AG10803 (cell line): Measurements from ENCODE around the gene ARHGAP44.

Experiments used
- DNase-seq: peaks from one replicate; pipeline ENCODE4 v3.0.0; 2010; ENCODE audit warnings: low read depth
- H3K4me3 ChIP-seq: 2 replicates; pipeline ENCODE4 v1.5.1; 2011; ENCODE audit warnings: mild to moderate bottlenecking, low read length, control low read depth
- TF ChIP-seq, protein P1 (sequence below): conservative IDR thresholded peaks from 2 replicates; pipeline ENCODE4 v1.5.1; 2011; ENCODE audit warnings: mild to moderate bottlenecking, low read length, control low read depth, inconsistent platforms

The ARHGAP44 gene

DNA sequence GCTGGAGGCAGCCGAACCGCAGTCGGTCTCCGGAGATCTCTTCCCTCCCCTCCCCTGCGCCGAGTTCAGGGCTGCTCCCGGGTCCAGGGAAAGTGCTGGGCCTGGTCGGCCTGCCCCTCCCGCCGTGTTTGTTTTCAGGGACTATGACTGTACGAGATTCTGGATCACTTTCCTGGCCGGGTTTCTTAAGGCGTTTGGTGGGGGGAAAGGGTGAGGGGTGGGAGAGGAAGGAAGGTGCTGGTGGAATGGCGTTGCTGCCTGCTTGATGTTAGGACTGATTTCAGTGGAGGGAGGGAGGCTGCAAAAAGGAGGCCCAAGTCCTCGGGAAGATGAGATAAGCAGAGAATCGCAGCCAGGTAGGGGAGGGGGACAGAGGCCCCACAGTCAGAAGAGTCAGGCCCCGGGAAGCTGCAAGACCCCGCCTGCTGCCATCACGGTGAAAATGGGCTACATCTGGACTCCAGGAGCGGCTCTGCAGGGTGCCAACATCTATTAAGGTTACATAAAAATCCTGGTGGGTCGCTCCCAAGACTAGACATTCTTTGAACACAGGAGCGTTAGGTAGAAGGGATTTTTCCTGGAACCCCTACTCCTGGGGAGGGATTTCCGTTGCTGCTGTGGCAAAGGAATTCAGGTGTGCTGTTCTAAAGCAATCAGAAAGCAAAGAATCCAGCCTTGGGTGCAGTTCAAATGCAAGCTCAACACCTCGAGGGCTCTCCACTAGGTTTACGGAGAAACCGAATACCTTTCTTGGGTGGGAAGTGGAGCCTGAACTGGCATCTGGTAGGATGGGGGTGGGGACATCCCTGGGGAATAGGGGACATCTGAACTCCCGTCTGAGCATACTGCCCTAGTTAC, 1.2 kb downstream of the ARHGAP44 start:
- TF ChIP-seq, protein P1, sequence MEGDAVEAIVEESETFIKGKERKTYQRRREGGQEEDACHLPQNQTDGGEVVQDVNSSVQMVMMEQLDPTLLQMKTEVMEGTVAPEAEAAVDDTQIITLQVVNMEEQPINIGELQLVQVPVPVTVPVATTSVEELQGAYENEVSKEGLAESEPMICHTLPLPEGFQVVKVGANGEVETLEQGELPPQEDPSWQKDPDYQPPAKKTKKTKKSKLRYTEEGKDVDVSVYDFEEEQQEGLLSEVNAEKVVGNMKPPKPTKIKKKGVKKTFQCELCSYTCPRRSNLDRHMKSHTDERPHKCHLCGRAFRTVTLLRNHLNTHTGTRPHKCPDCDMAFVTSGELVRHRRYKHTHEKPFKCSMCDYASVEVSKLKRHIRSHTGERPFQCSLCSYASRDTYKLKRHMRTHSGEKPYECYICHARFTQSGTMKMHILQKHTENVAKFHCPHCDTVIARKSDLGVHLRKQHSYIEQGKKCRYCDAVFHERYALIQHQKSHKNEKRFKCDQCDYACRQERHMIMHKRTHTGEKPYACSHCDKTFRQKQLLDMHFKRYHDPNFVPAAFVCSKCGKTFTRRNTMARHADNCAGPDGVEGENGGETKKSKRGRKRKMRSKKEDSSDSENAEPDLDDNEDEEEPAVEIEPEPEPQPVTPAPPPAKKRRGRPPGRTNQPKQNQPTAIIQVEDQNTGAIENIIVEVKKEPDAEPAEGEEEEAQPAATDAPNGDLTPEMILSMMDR, result no peak
- peak overlapping the region; percentile 54 for H3K4me3 ChIP-seq
- DNase-seq, result no peak

DNA sequence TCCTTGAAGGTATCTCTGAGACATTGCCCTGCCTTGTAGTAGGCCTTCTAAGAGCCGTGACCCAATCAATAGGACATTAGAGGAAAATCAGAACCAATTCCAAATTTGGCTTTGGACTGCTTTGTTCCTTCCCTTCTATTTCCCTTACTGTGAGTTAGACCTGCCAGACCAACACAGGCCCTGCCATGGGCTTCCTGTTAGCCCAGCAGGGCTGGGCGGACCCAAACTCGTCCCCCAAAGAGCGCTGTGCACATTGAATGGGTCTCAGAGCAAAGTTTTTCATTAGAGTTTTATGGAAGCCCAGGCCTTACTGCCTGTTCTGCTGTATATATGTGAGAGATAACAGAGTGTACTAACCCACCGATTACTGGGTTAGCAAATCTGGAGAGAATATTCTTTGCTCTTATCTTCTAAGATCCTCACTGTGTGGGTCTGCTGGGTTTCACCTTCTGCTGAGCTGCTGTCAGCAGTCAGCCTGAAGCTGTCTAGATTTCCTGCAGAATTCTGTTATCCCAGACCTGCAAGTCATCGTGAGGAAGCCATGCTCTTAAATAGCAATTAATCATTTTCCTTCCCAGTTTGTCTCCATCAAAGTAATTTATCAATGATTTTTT, 5.7 kb downstream of the ARHGAP44 start:
- TF ChIP-seq, protein P1, result no peak
- H3K4me3 ChIP-seq, result no peak overlapping the region
- DNase-seq, result no peak

DNA sequence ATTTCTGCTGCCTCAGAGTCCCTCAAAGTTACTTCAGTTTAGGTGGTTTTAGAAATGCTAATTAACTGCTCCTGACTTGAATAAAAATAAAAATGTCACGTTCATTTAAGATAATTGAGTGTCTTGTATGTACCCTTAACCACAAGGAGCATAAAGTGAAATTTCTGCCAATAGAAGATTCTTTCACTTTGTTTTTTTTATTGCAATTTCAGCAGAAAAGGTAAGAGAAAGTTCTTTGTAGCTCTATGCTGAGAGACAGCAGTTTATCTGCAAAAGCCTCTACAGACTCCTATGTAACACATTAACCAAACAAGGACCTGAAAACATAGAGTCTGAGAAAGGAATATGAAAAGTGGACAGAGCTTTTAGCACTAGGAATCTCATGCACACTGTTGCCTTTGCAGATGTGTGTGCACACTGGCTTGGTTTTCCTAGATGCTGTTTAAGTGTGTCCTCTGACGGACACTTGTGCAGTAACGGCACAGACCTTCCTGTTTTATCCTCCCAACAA, 11.6 kb downstream of the ARHGAP44 start:
- TF ChIP-seq, protein P1, result no peak
- DNase-seq, result no peak
- H3K4me3 ChIP-seq, result no peak overlapping the region

DNA sequence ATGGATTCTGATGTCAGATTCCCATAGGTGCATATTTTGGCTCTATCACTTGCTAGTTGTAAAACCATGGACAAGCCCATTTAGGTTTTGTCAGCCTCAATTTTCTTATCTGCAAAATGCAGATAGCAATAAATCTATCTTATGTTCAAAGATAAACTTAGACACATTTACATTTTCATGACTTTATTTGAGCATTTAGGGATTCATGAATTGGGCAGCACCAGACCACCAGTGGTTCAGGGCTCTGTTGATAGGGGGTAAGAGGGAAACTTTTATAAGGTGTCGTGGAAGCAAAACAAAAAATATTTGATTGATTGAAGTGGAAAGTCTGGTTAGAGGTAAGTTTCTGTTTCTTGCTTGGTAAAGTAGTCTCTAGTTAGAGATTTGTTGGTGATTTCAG, 17.3 kb downstream of the ARHGAP44 start:
- no peak overlapping the region for H3K4me3 ChIP-seq
- no peak for DNase-seq
- TF ChIP-seq, protein P1, result no peak

DNA sequence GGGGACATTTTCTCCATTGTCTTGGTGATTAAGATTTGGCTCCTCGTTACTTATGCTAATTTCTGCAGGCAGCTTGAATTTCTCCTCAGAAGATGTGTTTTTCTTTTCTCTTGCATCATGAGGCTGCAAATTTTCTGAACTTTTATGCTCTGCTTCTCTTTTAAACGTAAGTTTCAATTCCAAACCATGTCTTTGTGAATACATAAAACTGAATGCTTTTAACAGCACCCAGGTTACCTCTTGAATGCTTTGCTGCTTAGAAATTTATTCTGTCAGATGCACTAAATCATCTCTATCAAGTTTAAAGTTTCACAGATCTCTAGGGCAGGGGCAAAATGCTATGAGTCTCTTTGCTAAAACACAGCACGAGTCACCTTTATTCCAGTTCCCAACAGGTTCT, 19.4 kb downstream of the ARHGAP44 start:
- no peak for DNase-seq
- TF ChIP-seq, protein P1, result no peak
- no peak overlapping the region for H3K4me3 ChIP-seq

DNA sequence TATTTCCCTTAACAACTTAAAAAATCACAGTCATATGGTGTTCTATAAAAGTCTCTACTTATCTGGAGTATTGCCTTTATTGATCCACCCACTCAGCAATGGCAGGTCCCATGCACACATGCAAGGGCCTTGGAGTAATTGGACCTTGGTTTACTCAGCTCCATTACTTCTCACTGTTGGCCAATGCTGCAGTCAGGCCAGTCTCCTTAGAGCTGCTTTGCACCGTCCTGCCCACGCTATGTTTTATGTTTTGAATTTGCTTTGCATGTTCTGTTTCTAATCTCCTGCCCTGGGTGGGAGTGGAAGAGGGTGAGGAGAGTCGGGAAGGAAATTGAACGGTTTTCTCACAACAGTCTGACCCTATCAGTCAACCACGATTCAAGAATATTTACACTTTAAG, 23.6 kb downstream of the ARHGAP44 start:
- no peak overlapping the region for H3K4me3 ChIP-seq
- no peak for DNase-seq
- TF ChIP-seq, protein P1, result no peak

DNA sequence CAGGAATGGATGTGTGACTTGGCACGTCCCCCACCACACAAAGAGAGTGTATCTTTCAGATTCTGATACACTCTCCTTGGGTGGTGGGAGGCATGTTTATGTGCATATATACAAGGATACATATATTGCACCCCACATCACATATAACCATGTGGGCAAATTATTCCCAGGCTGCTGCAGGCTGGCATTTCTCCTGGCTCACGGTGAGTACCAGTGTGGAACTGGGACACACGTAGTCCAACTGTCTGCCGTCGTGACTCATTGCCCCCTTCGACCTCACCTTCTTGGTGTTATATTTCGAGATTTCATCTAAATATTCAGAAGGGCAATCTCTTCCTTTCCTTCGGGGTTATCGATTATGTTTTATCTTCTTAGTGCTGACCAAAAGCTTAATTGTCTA, 24.4 kb downstream of the ARHGAP44 start:
- DNase-seq, result no peak
- TF ChIP-seq, protein P1, result no peak
- no peak overlapping the region for H3K4me3 ChIP-seq
